ENCODE measurements around the gene LSM14A. TPM values are rescaled to one million over a fixed set of nuclear protein-coding genes. Genes with fewer than 3 reads are reported as not detected.

The LSM14A gene
- total and polyA plus RNA-seq, 2 of the 13 experiments (the other 11 are each of a cell fraction or from before 2014, with no cell fraction given): 77.0 to 83.6 TPM

DNA sequence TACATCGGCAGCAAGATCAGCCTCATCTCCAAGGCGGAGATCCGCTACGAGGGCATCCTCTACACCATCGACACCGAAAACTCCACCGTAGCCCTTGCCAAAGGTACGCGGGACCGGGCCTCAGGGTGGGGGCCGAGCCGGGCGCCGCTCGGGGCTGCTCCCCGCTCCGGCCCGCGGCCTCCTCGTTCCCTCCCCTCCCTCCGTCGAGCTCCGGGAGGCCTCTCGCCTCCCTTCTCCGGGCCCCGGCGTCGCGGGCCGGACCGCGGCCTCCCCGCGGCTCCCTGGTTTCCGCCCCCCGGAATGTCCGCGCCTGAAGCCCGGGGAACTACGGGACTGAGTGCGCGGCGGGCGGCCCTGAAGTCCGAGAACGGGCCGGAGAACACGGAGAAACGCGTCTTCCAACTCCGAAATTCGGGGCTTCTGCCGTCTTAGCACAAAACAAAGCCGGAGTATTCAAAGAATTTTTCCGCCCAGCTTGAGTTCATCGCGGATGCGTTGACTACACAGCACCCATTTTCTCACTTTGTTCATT is 423 bp downstream of the LSM14A start (continued):
- TF ChIP-seq, protein P1, sequence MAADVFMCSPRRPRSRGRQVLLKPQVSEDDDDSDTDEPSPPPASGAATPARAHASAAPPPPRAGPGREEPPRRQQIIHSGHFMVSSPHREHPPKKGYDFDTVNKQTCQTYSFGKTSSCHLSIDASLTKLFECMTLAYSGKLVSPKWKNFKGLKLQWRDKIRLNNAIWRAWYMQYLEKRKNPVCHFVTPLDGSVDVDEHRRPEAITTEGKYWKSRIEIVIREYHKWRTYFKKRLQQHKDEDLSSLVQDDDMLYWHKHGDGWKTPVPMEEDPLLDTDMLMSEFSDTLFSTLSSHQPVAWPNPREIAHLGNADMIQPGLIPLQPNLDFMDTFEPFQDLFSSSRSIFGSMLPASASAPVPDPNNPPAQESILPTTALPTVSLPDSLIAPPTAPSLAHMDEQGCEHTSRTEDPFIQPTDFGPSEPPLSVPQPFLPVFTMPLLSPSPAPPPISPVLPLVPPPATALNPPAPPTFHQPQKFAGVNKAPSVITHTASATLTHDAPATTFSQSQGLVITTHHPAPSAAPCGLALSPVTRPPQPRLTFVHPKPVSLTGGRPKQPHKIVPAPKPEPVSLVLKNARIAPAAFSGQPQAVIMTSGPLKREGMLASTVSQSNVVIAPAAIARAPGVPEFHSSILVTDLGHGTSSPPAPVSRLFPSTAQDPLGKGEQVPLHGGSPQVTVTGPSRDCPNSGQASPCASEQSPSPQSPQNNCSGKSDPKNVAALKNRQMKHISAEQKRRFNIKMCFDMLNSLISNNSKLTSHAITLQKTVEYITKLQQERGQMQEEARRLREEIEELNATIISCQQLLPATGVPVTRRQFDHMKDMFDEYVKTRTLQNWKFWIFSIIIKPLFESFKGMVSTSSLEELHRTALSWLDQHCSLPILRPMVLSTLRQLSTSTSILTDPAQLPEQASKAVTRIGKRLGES (CRISPR knock-in tag; IDR thresholded peaks at IDR 0.05; ENCODE audit: borderline replicate concordance): no peak
- TF ChIP-seq TAF1 (CRISPR knock-in tag; IDR thresholded peaks at IDR 0.05) (no peak), ZFAT (CRISPR knock-in tag; conservative IDR thresholded peaks at IDR 0.05) (no peak), MTA1 (CRISPR knock-in tag; IDR thresholded peaks at IDR 0.05; ENCODE audit: borderline replicate concordance) (no peak; the same call in 1 of the 2 replicates), POLR2G (IDR thresholded peaks at IDR 0.05; ENCODE audit: low read depth, low read length) (no peak), SUZ12 (IDR thresholded peaks at IDR 0.05; ENCODE audit: low read depth, low read length) (no peak), PRMT3 (CRISPR knock-in tag; IDR thresholded peaks at IDR 0.05; ENCODE audit: borderline replicate concordance, low read depth) (no peak), RARA (CRISPR knock-in tag; IDR thresholded peaks at IDR 0.05) (no peak), ZNF24 (IDR thresholded peaks at IDR 0.05) (no peak), ISL2 (CRISPR knock-in tag; IDR thresholded peaks at IDR 0.05) (no peak), ZNF709 (CRISPR knock-in tag; IDR thresholded peaks at IDR 0.05) (no peak; the same call in 1 of the 2 replicates), CC2D1A (CRISPR knock-in tag; IDR thresholded peaks at IDR 0.05) (no peak)
- TF ChIP-seq, protein P2, sequence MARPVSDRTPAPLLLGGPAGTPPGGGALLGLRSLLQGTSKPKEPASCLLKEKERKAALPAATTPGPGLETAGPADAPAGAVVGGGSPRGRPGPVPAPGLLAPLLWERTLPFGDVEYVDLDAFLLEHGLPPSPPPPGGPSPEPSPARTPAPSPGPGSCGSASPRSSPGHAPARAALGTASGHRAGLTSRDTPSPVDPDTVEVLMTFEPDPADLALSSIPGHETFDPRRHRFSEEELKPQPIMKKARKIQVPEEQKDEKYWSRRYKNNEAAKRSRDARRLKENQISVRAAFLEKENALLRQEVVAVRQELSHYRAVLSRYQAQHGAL (CRISPR knock-in tag; IDR thresholded peaks at IDR 0.05; ENCODE audit: not compliant biosample characterization): no peak
- TF ChIP-seq, protein P3, sequence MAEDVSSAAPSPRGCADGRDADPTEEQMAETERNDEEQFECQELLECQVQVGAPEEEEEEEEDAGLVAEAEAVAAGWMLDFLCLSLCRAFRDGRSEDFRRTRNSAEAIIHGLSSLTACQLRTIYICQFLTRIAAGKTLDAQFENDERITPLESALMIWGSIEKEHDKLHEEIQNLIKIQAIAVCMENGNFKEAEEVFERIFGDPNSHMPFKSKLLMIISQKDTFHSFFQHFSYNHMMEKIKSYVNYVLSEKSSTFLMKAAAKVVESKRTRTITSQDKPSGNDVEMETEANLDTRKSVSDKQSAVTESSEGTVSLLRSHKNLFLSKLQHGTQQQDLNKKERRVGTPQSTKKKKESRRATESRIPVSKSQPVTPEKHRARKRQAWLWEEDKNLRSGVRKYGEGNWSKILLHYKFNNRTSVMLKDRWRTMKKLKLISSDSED (CRISPR knock-in tag; IDR thresholded peaks at IDR 0.05): peak; percentile 89; the same call in 1 of the 2 replicates
